Renal cortex interstitium (tissue), 3 donors: ENCODE data around the gene IKBKG. TPM values are rescaled to one million over a fixed set of nuclear protein-coding genes. Genes with fewer than 3 reads are reported as not detected.

Experiments
- polyA plus RNA-seq, 3 donors: library from polyadenylated mRNA; unstranded; fragments of 120-200 nt; gene quantifications; one replicate each; pipeline ENCODE4 v1.2.1, GENCODE V29; 2013; ENCODE audit not compliant: insufficient read length in 3 of 3

The IKBKG gene
- polyA plus RNA-seq, 3 donors: 13.7 to 20.2 (median 19.5) TPM

Other genes starting within 250 kb of the IKBKG start
- gene FLNA, start 173.0 kb upstream of the IKBKG start, polyA plus RNA-seq: 100 to 1,000 TPM; 412 to 595 (median 545) TPM
- 10 to 100 TPM; 71.3 to 97.8 (median 78.0) TPM for gene EMD, start 168.3 kb upstream of the IKBKG start, polyA plus RNA-seq
- gene RPL10, start 149.2 kb upstream of the IKBKG start, polyA plus RNA-seq: 1,000 to 10,000 TPM; 3,021 to 3,596 (median 3,323) TPM
- 10 to 100 TPM; 11.5 to 13.9 (median 12.0) TPM for gene DNASE1L1, start 138.4 kb upstream of the IKBKG start, polyA plus RNA-seq
- gene TAFAZZIN, start 136.1 kb upstream of the IKBKG start, polyA plus RNA-seq: 10 to 100 TPM; 32.4 to 51.9 (median 33.2) TPM
- 100 to 1,000 TPM; 133 to 160 (median 154) TPM for gene ATP6AP1, start 118.9 kb upstream of the IKBKG start, polyA plus RNA-seq
- 100 to 1,000 TPM; 112 to 147 (median 141) TPM for gene GDI1, start 110.5 kb upstream of the IKBKG start, polyA plus RNA-seq
- 10 to 100 TPM; 47.3 to 60.2 (median 54.6) TPM for gene FAM50A, start 103.5 kb upstream of the IKBKG start, polyA plus RNA-seq
- gene PLXNA3, start 89.3 kb upstream of the IKBKG start, polyA plus RNA-seq: 10 to 100 TPM; 52.8 to 72.0 (median 57.0) TPM
- 10 to 100 TPM in 2 of 3 donors, 1 to 10 TPM in 1; 9.2 to 14.9 (median 11.8) TPM for gene LAGE3, start 68.3 kb upstream of the IKBKG start, polyA plus RNA-seq
- gene UBL4A, start 61.0 kb upstream of the IKBKG start, polyA plus RNA-seq: 10 to 100 TPM; 23.9 to 32.2 (median 25.9) TPM
- 10 to 100 TPM; 14.8 to 23.1 (median 21.4) TPM for gene SLC10A3, start 57.0 kb upstream of the IKBKG start, polyA plus RNA-seq
- 10 to 100 TPM; 22.9 to 42.8 (median 36.7) TPM for gene FAM3A, start 31.4 kb upstream of the IKBKG start, polyA plus RNA-seq
- gene G6PD, start 774 bp upstream of the IKBKG start, polyA plus RNA-seq: 10 to 100 TPM; 39.2 to 46.8 (median 40.5) TPM
- not detected for gene CTAG1A, start 37.5 kb downstream of the IKBKG start, polyA plus RNA-seq
- gene CTAG1B, start 71.7 kb downstream of the IKBKG start, polyA plus RNA-seq: not detected
- not detected for gene CTAG2, start 106.0 kb downstream of the IKBKG start, polyA plus RNA-seq
- 1 to 10 TPM; 2.2 to 2.5 (median 2.3) TPM for gene GAB3, start 203.5 kb downstream of the IKBKG start, polyA plus RNA-seq
- gene DKC1, start 215.2 kb downstream of the IKBKG start, polyA plus RNA-seq: 10 to 100 TPM; 59.0 to 69.4 (median 61.6) TPM